Osteocyte (in vitro differentiated cells): ENCODE measurements around the gene USP36. TPM values are rescaled to one million over a fixed set of nuclear protein-coding genes. Genes with fewer than 3 reads are reported as not detected.
A peak's percentile ranks its signal among the peaks of the same experiment; 100 is the strongest.

Experiments used
- DNase-seq: peaks from one replicate; pipeline ENCODE4 v3.0.0; 2021; ENCODE audit warnings: mixed read lengths; ENCODE audit not compliant: unreplicated experiment; ENCODE audit errors: extremely low spot score
- H3K27ac Mint-ChIP-seq: one replicate; pipeline ENCODE4 v1.8.0; 2021; ENCODE audit warnings: mild to moderate bottlenecking, mixed read lengths; ENCODE audit not compliant: unreplicated experiment
- H3K27me3 Mint-ChIP-seq: one replicate; pipeline ENCODE4 v1.8.0; 2021; ENCODE audit warnings: mixed read lengths; ENCODE audit not compliant: unreplicated experiment
- H3K36me3 Mint-ChIP-seq: one replicate; pipeline ENCODE4 v1.8.0; 2021; ENCODE audit warnings: mixed read lengths; ENCODE audit not compliant: unreplicated experiment
- H3K4me1 Mint-ChIP-seq: one replicate; pipeline ENCODE4 v1.8.0; 2021; ENCODE audit warnings: mixed read lengths; ENCODE audit not compliant: unreplicated experiment
- H3K4me3 Mint-ChIP-seq: one replicate; pipeline ENCODE4 v1.8.0; 2021; ENCODE audit warnings: mild to moderate bottlenecking, moderate library complexity, mixed read lengths; ENCODE audit not compliant: unreplicated experiment
- H3K9me3 Mint-ChIP-seq: one replicate; pipeline ENCODE4 v1.8.0; 2021; ENCODE audit warnings: mixed read lengths; ENCODE audit not compliant: unreplicated experiment
- CTCF ChIP-seq: fragments of 200-600 bp; sonication (generic); IDR thresholded peaks from 2 replicates; pipeline ENCODE4 v1.5.0; 2021; ENCODE audit warnings: antibody characterized with exemption, mild to moderate bottlenecking, moderate library complexity
- total RNA-seq: library from RNA; stranded (reverse); gene quantifications from 2 replicates; pipeline ENCODE4 v1.2.1, GENCODE V29; 2021

Gene USP36
- total RNA-seq, 1 donor from 2014 or later = 56.2 TPM

- TF ChIP-seq CTCF = no peak
- no peak overlapping the region for H3K27ac Mint-ChIP-seq
- no peaks in the 10 kb centered on the region for H3K9me3 Mint-ChIP-seq
- H3K27me3 Mint-ChIP-seq = no peaks in the 10 kb centered on the region
- H3K4me3 Mint-ChIP-seq = no peak overlapping the region
- H3K36me3 Mint-ChIP-seq = peaks cover 67% of the 10 kb centered on the region
- H3K4me1 Mint-ChIP-seq = no peaks in the 10 kb centered on the region
- DNase-seq = no peak
Measured at GRCh38 chr17:78802008-78802407, 38.6 kb downstream of the USP36 start.

- Mint-ChIP-seq H3K27ac (peak overlapping the region; percentile 61), H3K36me3 (peaks cover 66% of the 10 kb centered on the region), H3K27me3 (no peaks in the 10 kb centered on the region), H3K4me1 (no peaks in the 10 kb centered on the region), H3K4me3 (no peak overlapping the region), H3K9me3 (no peaks in the 10 kb centered on the region)
- TF ChIP-seq CTCF = no peak
- DNase-seq = no peak
Measured at GRCh38 chr17:78800132-78800931, 40.3 kb downstream of the USP36 start.

- Mint-ChIP-seq H3K4me1 (no peaks in the 10 kb centered on the region), H3K27me3 (no peaks in the 10 kb centered on the region), H3K27ac (no peak overlapping the region), H3K36me3 (peaks cover 71% of the 10 kb centered on the region), H3K9me3 (no peaks in the 10 kb centered on the region), H3K4me3 (no peak overlapping the region)
- peak; percentile 53 for TF ChIP-seq CTCF
- no peak for DNase-seq
Measured at GRCh38 chr17:78798695-78799559, 41.7 kb downstream of the USP36 start.

- H3K36me3 Mint-ChIP-seq = peaks cover 70% of the 10 kb centered on the region
- TF ChIP-seq CTCF = no peak
- H3K27ac Mint-ChIP-seq = no peak overlapping the region
- DNase-seq = no peak
- H3K27me3 Mint-ChIP-seq = no peaks in the 10 kb centered on the region
- peaks cover 2% of the 10 kb centered on the region for H3K4me1 Mint-ChIP-seq
- H3K4me3 Mint-ChIP-seq = no peak overlapping the region
- H3K9me3 Mint-ChIP-seq = no peaks in the 10 kb centered on the region
Measured at GRCh38 chr17:78797691-78798585, 42.7 kb downstream of the USP36 start.
